GM23338 (cell line): ENCODE measurements around the gene SLC2A13. TPM values are rescaled to one million over a fixed set of nuclear protein-coding genes. Genes with fewer than 3 reads are reported as not detected.

ENCODE experiments used
- ATAC-seq: fragments of 200-7000 bp; cut with Tn5 transposase; 3 replicates; pipeline ENCODE4 v1.9.1; 2020
- DNase-seq: peaks from one replicate; pipeline ENCODE4 v3.0.0-alpha.2; 2015; ENCODE audit warnings: low spot score
- H2AFZ ChIP-seq: fragments of 200-600 bp; sonication (generic); 2 replicates; pipeline ENCODE4 v1.8.0; 2016; ENCODE audit warnings: antibody characterized with exemption, mild to moderate bottlenecking, moderate library complexity
- H3F3A ChIP-seq: fragments of 200-600 bp; sonication (generic); replicated peaks from 2 replicates; pipeline ENCODE4 v1.8.0; 2017; ENCODE audit warnings: antibody characterized with exemption, mixed run types, low read depth
- H3K27ac ChIP-seq: fragments of 200-600 bp; sonication (generic); 2 replicates; pipeline ENCODE4 v1.6.1; 2016; ENCODE audit warnings: low read depth
- H3K27me3 ChIP-seq: fragments of 200-600 bp; sonication (generic); 2 replicates; pipeline ENCODE4 v1.8.0; 2016; ENCODE audit warnings: mild to moderate bottlenecking, mixed run types, moderate library complexity; ENCODE audit not compliant: insufficient read depth
- H3K36me3 ChIP-seq: fragments of 200-600 bp; sonication (generic); 2 replicates; pipeline ENCODE4 v1.8.0; 2016; ENCODE audit warnings: mild to moderate bottlenecking; ENCODE audit not compliant: insufficient read depth
- H3K4me1 ChIP-seq: fragments of 200-600 bp; sonication (generic); 2 replicates; pipeline ENCODE4 v1.8.0; 2016; ENCODE audit warnings: mild to moderate bottlenecking, moderate library complexity; ENCODE audit not compliant: insufficient read depth
- H3K4me2 ChIP-seq: fragments of 200-600 bp; sonication (generic); 2 replicates; pipeline ENCODE4 v1.7.1; 2017; ENCODE audit warnings: mixed run types
- H3K4me3 ChIP-seq: fragments of 200-600 bp; sonication (generic); 2 replicates; pipeline ENCODE4 v1.6.1; 2016; ENCODE audit warnings: mixed run types
- H3K79me2 ChIP-seq: fragments of 200-600 bp; sonication (generic); replicated peaks from 2 replicates; pipeline ENCODE4 v1.8.0; 2017; ENCODE audit warnings: mild to moderate bottlenecking; ENCODE audit not compliant: insufficient read depth
- H3K9me2 ChIP-seq: fragments of 200-600 bp; sonication (generic); 2 replicates; pipeline ENCODE4 v1.8.0; 2017; ENCODE audit not compliant: insufficient read depth
- H4K20me1 ChIP-seq: fragments of 200-600 bp; sonication (generic); replicated peaks from 2 replicates; pipeline ENCODE4 v1.8.0; 2017; ENCODE audit warnings: mild to moderate bottlenecking; ENCODE audit not compliant: insufficient read depth
- H3K27ac Mint-ChIP-seq: 2 replicates; pipeline ENCODE4 v1.8.0; 2020; ENCODE audit warnings: inconsistent platforms, mild to moderate bottlenecking, moderate library complexity, mixed read lengths
- H3K27me3 Mint-ChIP-seq: 3 replicates; pipeline ENCODE4 v1.8.0; 2022; ENCODE audit warnings: low read depth, mild to moderate bottlenecking, moderate library complexity, mixed read lengths, inconsistent platforms; ENCODE audit not compliant: insufficient read depth, poor library complexity
- H3K36me3 Mint-ChIP-seq: 3 replicates; pipeline ENCODE4 v1.8.0; 2021; ENCODE audit warnings: low read depth, mild to moderate bottlenecking, inconsistent platforms, moderate library complexity, mixed read lengths
- H3K4me1 Mint-ChIP-seq: 3 replicates; pipeline ENCODE4 v1.8.0; 2020; ENCODE audit warnings: mild to moderate bottlenecking, inconsistent platforms, mixed read lengths
- H3K4me3 Mint-ChIP-seq: 3 replicates; pipeline ENCODE4 v1.8.0; 2021; ENCODE audit warnings: moderate library complexity, mild to moderate bottlenecking, inconsistent platforms, mixed read lengths
- H3K9me3 Mint-ChIP-seq: 3 replicates; pipeline ENCODE4 v1.8.0; 2020; ENCODE audit warnings: moderate library complexity, mild to moderate bottlenecking, inconsistent platforms, mixed read lengths
- CREB1 ChIP-seq: fragments of 250-450 bp; sonication (Bioruptor Pico); IDR thresholded peaks from 2 replicates; pipeline ENCODE4 v1.5.0; 2020; ENCODE audit warnings: low read depth, mild to moderate bottlenecking, moderate library complexity
- EZH2 ChIP-seq: fragments of 200-600 bp; sonication (generic); IDR thresholded peaks from one replicate; pipeline ENCODE4 v1.8.0; 2017; ENCODE audit warnings: antibody characterized with exemption, mild to moderate bottlenecking, low read depth; ENCODE audit not compliant: unreplicated experiment
- EZH2phosphoT487 ChIP-seq: fragments of 200-600 bp; sonication (generic); IDR thresholded peaks from one replicate; pipeline ENCODE4 v1.8.1; 2018; ENCODE audit warnings: antibody characterized with exemption; ENCODE audit not compliant: unreplicated experiment
- JUNB ChIP-seq: IDR thresholded peaks from one replicate; pipeline ENCODE4 v1.6.1; 2016; ENCODE audit warnings: antibody characterized with exemption; ENCODE audit not compliant: unreplicated experiment
- NANOG ChIP-seq: IDR thresholded peaks from 2 replicates; pipeline ENCODE4 v1.6.1; 2016; ENCODE audit warnings: antibody characterized with exemption, borderline replicate concordance
- POLR2AphosphoS5 ChIP-seq: IDR thresholded peaks from 2 replicates; pipeline ENCODE4 v1.6.1; 2016; ENCODE audit warnings: antibody characterized with exemption, low read depth
- STAT1 ChIP-seq: IDR thresholded peaks from one replicate; pipeline ENCODE4 v1.6.1; 2016; ENCODE audit warnings: antibody characterized with exemption; ENCODE audit not compliant: unreplicated experiment
- ZNF114 ChIP-seq: fragments of 250-450 bp; sonication (Bioruptor Pico); IDR thresholded peaks from 2 replicates; pipeline ENCODE4 v1.5.0; 2020; ENCODE audit warnings: mild to moderate bottlenecking, moderate library complexity
- ZNF331 ChIP-seq: fragments of 250-450 bp; sonication (Bioruptor Pico); IDR thresholded peaks from 2 replicates; pipeline ENCODE4 v1.5.0; 2020; ENCODE audit warnings: low read depth, mild to moderate bottlenecking, moderate library complexity
- polyA plus RNA-seq: library from polyadenylated mRNA; unstranded; fragments of >200 nt; fragmentation: Nextera tagmentation; extraction: Ambion mirVana; gene quantifications from 2 replicates; pipeline ENCODE4 v1.2.1, GENCODE V29; 2016
- total RNA-seq: library from RNA; depleted of rRNA; stranded (reverse); fragments of >200 nt; shearing (Covaris generic); gene quantifications from 2 replicates; pipeline ENCODE4 v1.2.3, GENCODE V29; 2014
- TF ChIP-seq, protein P1 (sequence below): fragments of 250-450 bp; sonication (Bioruptor Pico); IDR thresholded peaks from 2 replicates; pipeline ENCODE4 v1.5.0; 2020; ENCODE audit warnings: mild to moderate bottlenecking, moderate library complexity
- TF ChIP-seq, protein P2 (sequence below), 2 experiments: fragments of 200-600 bp in 1 of 2; sonication (generic) in 1 of 2; conservative IDR thresholded peaks; 2 replicates each; pipeline versions ENCODE4 v1.5.1 to v1.6.1; 2016 to 2017; ENCODE audit warnings: antibody characterized with exemption in 2 of 2, low read depth in 2 of 2, mild to moderate bottlenecking in 2 of 2, moderate library complexity in 1 of 2
- TF ChIP-seq, protein P3 (sequence below): IDR thresholded peaks from one replicate; pipeline ENCODE4 v1.6.1; 2018; ENCODE audit warnings: antibody characterized with exemption; ENCODE audit not compliant: unreplicated experiment
- TF ChIP-seq, protein P4 (sequence below): IDR thresholded peaks from 2 replicates; pipeline ENCODE4 v1.6.1; 2016; ENCODE audit warnings: antibody characterized with exemption

SLC2A13 gene
- total and polyA plus RNA-seq, 2 experiments from 2014 or later = 6.8 to 22.7 TPM

GRCh38 chr12:39988574-39988973 is 117.3 kb downstream of the SLC2A13 start:
- Histone ChIP-seq H3K27me3 (no peaks in the 10 kb centered on the region), H3K4me3 (no peak overlapping the region), H3K4me1 (0 out of 2 replicates have a peak, but pooled peaks cover 5% of the 10 kb centered on the region), H3K36me3 (no peaks in the 10 kb centered on the region), H3K9me2 (no peaks in the 10 kb centered on the region), H3K79me2 (no peaks in the 10 kb centered on the region), H3K27ac (no peak overlapping the region), H3K4me2 (no peak overlapping the region), H2AFZ (no peak overlapping the region), H3F3A (no peaks in the 10 kb centered on the region), H4K20me1 (no peaks in the 10 kb centered on the region; the same call in 1 of the 2 replicates)
- H3K4me1 Mint-ChIP-seq = peaks cover 12% of the 10 kb centered on the region
- ATAC-seq = no peak
- no peak overlapping the region for H3K27ac Mint-ChIP-seq
- H3K36me3 Mint-ChIP-seq = no peaks in the 10 kb centered on the region
- H3K9me3 Mint-ChIP-seq = no peaks in the 10 kb centered on the region
- H3K4me3 Mint-ChIP-seq = no peak overlapping the region
- H3K27me3 Mint-ChIP-seq = no peaks in the 10 kb centered on the region
- TF ChIP-seq CREB1 (CRISPR knock-in tag) = no peak
- TF ChIP-seq, protein P1, sequence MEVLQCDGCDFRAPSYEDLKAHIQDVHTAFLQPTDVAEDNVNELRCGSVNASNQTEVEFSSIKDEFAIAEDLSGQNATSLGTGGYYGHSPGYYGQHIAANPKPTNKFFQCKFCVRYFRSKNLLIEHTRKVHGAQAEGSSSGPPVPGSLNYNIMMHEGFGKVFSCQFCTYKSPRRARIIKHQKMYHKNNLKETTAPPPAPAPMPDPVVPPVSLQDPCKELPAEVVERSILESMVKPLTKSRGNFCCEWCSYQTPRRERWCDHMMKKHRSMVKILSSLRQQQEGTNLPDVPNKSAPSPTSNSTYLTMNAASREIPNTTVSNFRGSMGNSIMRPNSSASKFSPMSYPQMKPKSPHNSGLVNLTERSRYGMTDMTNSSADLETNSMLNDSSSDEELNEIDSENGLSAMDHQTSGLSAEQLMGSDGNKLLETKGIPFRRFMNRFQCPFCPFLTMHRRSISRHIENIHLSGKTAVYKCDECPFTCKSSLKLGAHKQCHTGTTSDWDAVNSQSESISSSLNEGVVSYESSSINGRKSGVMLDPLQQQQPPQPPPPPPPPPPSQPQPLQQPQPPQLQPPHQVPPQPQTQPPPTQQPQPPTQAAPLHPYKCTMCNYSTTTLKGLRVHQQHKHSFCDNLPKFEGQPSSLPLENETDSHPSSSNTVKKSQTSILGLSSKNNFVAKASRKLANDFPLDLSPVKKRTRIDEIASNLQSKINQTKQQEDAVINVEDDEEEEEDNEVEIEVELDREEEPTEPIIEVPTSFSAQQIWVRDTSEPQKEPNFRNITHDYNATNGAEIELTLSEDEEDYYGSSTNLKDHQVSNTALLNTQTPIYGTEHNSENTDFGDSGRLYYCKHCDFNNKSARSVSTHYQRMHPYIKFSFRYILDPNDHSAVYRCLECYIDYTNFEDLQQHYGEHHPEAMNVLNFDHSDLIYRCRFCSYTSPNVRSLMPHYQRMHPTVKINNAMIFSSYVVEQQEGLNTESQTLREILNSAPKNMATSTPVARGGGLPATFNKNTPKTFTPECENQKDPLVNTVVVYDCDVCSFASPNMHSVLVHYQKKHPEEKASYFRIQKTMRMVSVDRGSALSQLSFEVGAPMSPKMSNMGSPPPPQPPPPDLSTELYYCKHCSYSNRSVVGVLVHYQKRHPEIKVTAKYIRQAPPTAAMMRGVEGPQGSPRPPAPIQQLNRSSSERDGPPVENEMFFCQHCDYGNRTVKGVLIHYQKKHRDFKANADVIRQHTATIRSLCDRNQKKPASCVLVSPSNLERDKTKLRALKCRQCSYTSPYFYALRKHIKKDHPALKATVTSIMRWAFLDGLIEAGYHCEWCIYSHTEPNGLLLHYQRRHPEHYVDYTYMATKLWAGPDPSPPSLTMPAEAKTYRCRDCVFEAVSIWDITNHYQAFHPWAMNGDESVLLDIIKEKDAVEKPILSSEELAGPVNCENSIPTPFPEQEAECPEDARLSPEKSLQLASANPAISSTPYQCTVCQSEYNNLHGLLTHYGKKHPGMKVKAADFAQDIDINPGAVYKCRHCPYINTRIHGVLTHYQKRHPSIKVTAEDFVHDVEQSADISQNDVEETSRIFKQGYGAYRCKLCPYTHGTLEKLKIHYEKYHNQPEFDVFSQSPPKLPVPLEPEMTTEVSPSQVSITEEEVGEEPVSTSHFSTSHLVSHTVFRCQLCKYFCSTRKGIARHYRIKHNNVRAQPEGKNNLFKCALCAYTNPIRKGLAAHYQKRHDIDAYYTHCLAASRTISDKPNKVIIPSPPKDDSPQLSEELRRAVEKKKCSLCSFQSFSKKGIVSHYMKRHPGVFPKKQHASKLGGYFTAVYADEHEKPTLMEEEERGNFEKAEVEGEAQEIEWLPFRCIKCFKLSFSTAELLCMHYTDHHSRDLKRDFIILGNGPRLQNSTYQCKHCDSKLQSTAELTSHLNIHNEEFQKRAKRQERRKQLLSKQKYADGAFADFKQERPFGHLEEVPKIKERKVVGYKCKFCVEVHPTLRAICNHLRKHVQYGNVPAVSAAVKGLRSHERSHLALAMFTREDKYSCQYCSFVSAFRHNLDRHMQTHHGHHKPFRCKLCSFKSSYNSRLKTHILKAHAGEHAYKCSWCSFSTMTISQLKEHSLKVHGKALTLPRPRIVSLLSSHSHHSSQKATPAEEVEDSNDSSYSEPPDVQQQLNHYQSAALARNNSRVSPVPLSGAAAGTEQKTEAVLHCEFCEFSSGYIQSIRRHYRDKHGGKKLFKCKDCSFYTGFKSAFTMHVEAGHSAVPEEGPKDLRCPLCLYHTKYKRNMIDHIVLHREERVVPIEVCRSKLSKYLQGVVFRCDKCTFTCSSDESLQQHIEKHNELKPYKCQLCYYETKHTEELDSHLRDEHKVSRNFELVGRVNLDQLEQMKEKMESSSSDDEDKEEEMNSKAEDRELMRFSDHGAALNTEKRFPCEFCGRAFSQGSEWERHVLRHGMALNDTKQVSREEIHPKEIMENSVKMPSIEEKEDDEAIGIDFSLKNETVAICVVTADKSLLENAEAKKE (CRISPR knock-in tag) = no peak
- no peak for TF ChIP-seq EZH2phosphoT487
- no peak for TF ChIP-seq JUNB
- no peak for TF ChIP-seq NANOG
- no peak for TF ChIP-seq POLR2AphosphoS5
- TF ChIP-seq, protein P2, sequence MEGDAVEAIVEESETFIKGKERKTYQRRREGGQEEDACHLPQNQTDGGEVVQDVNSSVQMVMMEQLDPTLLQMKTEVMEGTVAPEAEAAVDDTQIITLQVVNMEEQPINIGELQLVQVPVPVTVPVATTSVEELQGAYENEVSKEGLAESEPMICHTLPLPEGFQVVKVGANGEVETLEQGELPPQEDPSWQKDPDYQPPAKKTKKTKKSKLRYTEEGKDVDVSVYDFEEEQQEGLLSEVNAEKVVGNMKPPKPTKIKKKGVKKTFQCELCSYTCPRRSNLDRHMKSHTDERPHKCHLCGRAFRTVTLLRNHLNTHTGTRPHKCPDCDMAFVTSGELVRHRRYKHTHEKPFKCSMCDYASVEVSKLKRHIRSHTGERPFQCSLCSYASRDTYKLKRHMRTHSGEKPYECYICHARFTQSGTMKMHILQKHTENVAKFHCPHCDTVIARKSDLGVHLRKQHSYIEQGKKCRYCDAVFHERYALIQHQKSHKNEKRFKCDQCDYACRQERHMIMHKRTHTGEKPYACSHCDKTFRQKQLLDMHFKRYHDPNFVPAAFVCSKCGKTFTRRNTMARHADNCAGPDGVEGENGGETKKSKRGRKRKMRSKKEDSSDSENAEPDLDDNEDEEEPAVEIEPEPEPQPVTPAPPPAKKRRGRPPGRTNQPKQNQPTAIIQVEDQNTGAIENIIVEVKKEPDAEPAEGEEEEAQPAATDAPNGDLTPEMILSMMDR (conservative IDR thresholded peaks at IDR 0.05; ENCODE audit: low read depth in 2 of 2) = no peak
- TF ChIP-seq STAT1 = no peak
- TF ChIP-seq ZNF331 (CRISPR knock-in tag) = no peak
- TF ChIP-seq EZH2 = no peak
- TF ChIP-seq, protein P3, sequence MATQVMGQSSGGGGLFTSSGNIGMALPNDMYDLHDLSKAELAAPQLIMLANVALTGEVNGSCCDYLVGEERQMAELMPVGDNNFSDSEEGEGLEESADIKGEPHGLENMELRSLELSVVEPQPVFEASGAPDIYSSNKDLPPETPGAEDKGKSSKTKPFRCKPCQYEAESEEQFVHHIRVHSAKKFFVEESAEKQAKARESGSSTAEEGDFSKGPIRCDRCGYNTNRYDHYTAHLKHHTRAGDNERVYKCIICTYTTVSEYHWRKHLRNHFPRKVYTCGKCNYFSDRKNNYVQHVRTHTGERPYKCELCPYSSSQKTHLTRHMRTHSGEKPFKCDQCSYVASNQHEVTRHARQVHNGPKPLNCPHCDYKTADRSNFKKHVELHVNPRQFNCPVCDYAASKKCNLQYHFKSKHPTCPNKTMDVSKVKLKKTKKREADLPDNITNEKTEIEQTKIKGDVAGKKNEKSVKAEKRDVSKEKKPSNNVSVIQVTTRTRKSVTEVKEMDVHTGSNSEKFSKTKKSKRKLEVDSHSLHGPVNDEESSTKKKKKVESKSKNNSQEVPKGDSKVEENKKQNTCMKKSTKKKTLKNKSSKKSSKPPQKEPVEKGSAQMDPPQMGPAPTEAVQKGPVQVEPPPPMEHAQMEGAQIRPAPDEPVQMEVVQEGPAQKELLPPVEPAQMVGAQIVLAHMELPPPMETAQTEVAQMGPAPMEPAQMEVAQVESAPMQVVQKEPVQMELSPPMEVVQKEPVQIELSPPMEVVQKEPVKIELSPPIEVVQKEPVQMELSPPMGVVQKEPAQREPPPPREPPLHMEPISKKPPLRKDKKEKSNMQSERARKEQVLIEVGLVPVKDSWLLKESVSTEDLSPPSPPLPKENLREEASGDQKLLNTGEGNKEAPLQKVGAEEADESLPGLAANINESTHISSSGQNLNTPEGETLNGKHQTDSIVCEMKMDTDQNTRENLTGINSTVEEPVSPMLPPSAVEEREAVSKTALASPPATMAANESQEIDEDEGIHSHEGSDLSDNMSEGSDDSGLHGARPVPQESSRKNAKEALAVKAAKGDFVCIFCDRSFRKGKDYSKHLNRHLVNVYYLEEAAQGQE = no peak
- TF ChIP-seq, protein P4, sequence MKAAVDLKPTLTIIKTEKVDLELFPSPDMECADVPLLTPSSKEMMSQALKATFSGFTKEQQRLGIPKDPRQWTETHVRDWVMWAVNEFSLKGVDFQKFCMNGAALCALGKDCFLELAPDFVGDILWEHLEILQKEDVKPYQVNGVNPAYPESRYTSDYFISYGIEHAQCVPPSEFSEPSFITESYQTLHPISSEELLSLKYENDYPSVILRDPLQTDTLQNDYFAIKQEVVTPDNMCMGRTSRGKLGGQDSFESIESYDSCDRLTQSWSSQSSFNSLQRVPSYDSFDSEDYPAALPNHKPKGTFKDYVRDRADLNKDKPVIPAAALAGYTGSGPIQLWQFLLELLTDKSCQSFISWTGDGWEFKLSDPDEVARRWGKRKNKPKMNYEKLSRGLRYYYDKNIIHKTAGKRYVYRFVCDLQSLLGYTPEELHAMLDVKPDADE = no peak
- no peak for TF ChIP-seq ZNF114
- DNase-seq = no peak
